Mammary microvascular endothelial cell (primary cell): ENCODE measurements around the gene MBLAC2. TPM values are rescaled to one million over a fixed set of nuclear protein-coding genes. Genes with fewer than 3 reads are reported as not detected.

Experiments
- total RNA-seq: library from RNA; depleted of rRNA; stranded (reverse); fragments of >200 nt; gene quantifications from 2 replicates; pipeline ENCODE4 v1.2.3, GENCODE V29; 2015

MBLAC2 gene
- 4.2 and 4.7 TPM in 2 replicates for total RNA-seq

GRCh38 chr5:90474235-90475107 is at the start of gene MBLAC2, which contains the start of gene POLR3G:
Gene MBLAC2 (minus strand): TSS chr5:90474771. CDS start chr5:90474292, 479 bp downstream.
Gene POLR3G (plus strand): TSS chr5:90474864. CDS start chr5:90485568, 10,704 bp downstream.

GRCh38 chr5:90409318-90410177 is 65.0 kb downstream of the MBLAC2 start, which contains the start of gene CETN3:
Gene CETN3 (minus strand): TSS chr5:90409756. CDS start chr5:90409661, 95 bp downstream.

Other genes starting within 250 kb of the MBLAC2 start
- 9.4 and 12.5 TPM in 2 replicates for gene CETN3, start 65.0 kb downstream of the MBLAC2 start, total RNA-seq
- gene POLR3G, start 93 bp upstream of the MBLAC2 start, total RNA-seq: 16.7 and 21.2 TPM in 2 replicates
- gene LYSMD3, start 54.8 kb upstream of the MBLAC2 start, total RNA-seq: 17.9 and 19.1 TPM in 2 replicates
- not detected in 2 replicates for gene ADGRV1, start 84.0 kb upstream of the MBLAC2 start, total RNA-seq